K562 (cell line): ENCODE measurements around the gene CLDN7. TPM values are rescaled to one million over a fixed set of nuclear protein-coding genes. Genes with fewer than 3 reads are reported as not detected.

Experiments used
- CREM ChIP-seq: IDR thresholded peaks from 2 replicates; pipeline ENCODE4 v1.6.1; 2014; ENCODE audit warnings: antibody characterized with exemption, low read depth
- ELK3 ChIP-seq: fragments of 450-650 bp; formaldehyde crosslinking; IDR thresholded peaks from 2 replicates; pipeline ENCODE4 v1.4.0; 2020; ENCODE audit warnings: mild to moderate bottlenecking
- ETS2 ChIP-seq: IDR thresholded peaks from 2 replicates; pipeline ENCODE4 v1.6.1; 2016; ENCODE audit warnings: borderline replicate concordance, missing genetic modification characterization, mild to moderate bottlenecking, moderate library complexity, missing compliant biosample characterization; ENCODE audit not compliant: poor library complexity, severe bottlenecking
- ETV1 ChIP-seq: fragments of 450-650 bp; conservative IDR thresholded peaks from 2 replicates; pipeline ENCODE4 v1.6.1; 2016; ENCODE audit warnings: missing genetic modification characterization, control low read depth, low read depth, missing compliant biosample characterization
- FOXJ2 ChIP-seq: fragments of 200-800 bp; sonication (Bioruptor generic); IDR thresholded peaks from 2 replicates; pipeline ENCODE4 v1.6.1; 2016; ENCODE audit warnings: missing genetic modification characterization, missing compliant biosample characterization
- GTF2F1 ChIP-seq: IDR thresholded peaks from 2 replicates; pipeline ENCODE4 v1.6.1; 2011; ENCODE audit warnings: low read depth, low read length, improper control_type of control experiment
- KDM2B ChIP-seq: fragments of 250-450 bp; sonication (Bioruptor Pico); IDR thresholded peaks from 2 replicates; pipeline ENCODE4 v1.8.0; 2021; ENCODE audit warnings: mild to moderate bottlenecking, moderate library complexity
- MAFK ChIP-seq: IDR thresholded peaks from 2 replicates; pipeline ENCODE4 v1.6.1; 2011; ENCODE audit warnings: low read length, improper control_type of control experiment
- MYNN ChIP-seq, 2 experiments: sonication (generic); formaldehyde crosslinking in 1 of 2; IDR thresholded peaks; 2 replicates each; pipeline versions ENCODE4 v1.5.0 to v1.6.1; 2016 to 2020; ENCODE audit warnings: antibody characterized with exemption in 1 of 2, missing genetic modification reagents in 1 of 2
- ZKSCAN1 ChIP-seq: fragments of 150-350 bp; IDR thresholded peaks from 2 replicates; pipeline ENCODE4 v1.6.1; 2016; ENCODE audit warnings: low read depth, low read length
- ZNF395 ChIP-seq: fragments of 200-800 bp; sonication (Bioruptor generic); IDR thresholded peaks from 2 replicates; pipeline ENCODE4 v1.6.1; 2017; ENCODE audit warnings: missing genetic modification characterization, missing compliant biosample characterization
- polyA plus RNA-seq, 8 experiments: library from polyadenylated mRNA; depleted of rRNA in 4 of 8; stranded (reverse) in 5 of 8; unstranded in 3 of 8; fragments of >200 nt; fragmentation: Nextera tagmentation in 2 of 8; fragmentation: Illumina TruSeq in 1 of 8; extraction: Ambion mirVana in 2 of 8; extraction: Trizol in 1 of 8; gene quantifications; 2 replicates each; pipeline versions ENCODE4 v1.2.1 to v1.2.3, GENCODE V29; 2011 to 2014; ENCODE audit warnings: inconsistent platforms in 1 of 8, missing spikeins in 1 of 8
- total RNA-seq, 7 experiments: library from RNA; depleted of rRNA in 6 of 7; stranded (reverse); fragments of >200 nt in 6 of 7; fragmentation: Illumina TruSeq in 2 of 7; extraction: Trizol in 2 of 7; gene quantifications; 2 replicates each; pipeline versions ENCODE4 v1.2.1 to v1.2.3, GENCODE V29; 2011 to 2021; ENCODE audit warnings: low replicate concordance in 1 of 7
- TF ChIP-seq, protein P1 (sequence below): fragments of 450-650 bp; IDR thresholded peaks from 2 replicates; pipeline ENCODE4 v1.6.1; 2016; ENCODE audit warnings: antibody characterized with exemption
- TF ChIP-seq, protein P2 (sequence below): fragments of 450-650 bp; IDR thresholded peaks from 2 replicates; pipeline ENCODE4 v1.6.1; 2018; ENCODE audit not compliant: partially characterized antibody
- TF ChIP-seq, protein P3 (sequence below): fragments of 250-450 bp; sonication (Bioruptor Pico); IDR thresholded peaks from 2 replicates; pipeline ENCODE4 v1.5.1; 2021; ENCODE audit warnings: mild to moderate bottlenecking
- TF ChIP-seq, protein P4 (sequence below): conservative IDR thresholded peaks from 2 replicates; pipeline ENCODE4 v1.6.1; 2011; ENCODE audit warnings: low read depth, mild to moderate bottlenecking, low read length; ENCODE audit not compliant: control insufficient read depth

The CLDN7 gene
- total and polyA plus RNA-seq, 9 of the 15 experiments (the other 6 are each of a cell fraction or from before 2014, with no cell fraction given), result 2.2 to 14.5 (median 7.6) TPM

GRCh38 chr17:7239091-7240027 is 22.9 kb downstream of the CLDN7 start, which contains the start of gene PHF23 (continued):
- TF ChIP-seq, protein P1, sequence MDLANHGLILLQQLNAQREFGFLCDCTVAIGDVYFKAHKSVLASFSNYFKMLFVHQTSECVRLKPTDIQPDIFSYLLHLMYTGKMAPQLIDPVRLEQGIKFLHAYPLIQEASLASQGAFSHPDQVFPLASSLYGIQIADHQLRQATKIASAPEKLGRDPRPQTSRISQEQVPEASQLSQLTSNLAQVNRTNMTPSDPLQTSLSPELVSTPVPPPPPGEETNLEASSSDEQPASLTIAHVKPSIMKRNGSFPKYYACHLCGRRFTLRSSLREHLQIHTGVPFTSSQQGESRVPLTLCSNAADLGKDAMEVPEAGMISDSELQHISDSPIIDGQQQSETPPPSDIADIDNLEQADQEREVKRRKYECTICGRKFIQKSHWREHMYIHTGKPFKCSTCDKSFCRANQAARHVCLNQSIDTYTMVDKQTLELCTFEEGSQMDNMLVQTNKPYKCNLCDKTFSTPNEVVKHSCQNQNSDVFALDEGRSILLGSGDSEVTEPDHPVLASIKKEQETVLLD, result peak; percentile 94
- TF ChIP-seq CREM (peak; percentile 79), KDM2B (CRISPR knock-in tag) (no peak), ETS2 (tag) (no peak), MAFK (no peak), GTF2F1 (no peak), ZKSCAN1 (peak; percentile 30; the same call in 1 of the 2 replicates), FOXJ2 (tag) (0 out of 2 replicates have a peak, but pooled peaks have one; percentile 30), ELK3 (CRISPR knock-in tag) (no peak), ETV1 (peak; percentile 85), MYNN (IDR thresholded peaks at IDR 0.05) (no peak), MYNN (CRISPR knock-in tag; IDR thresholded peaks at IDR 0.05) (no peak), ZNF395 (no peak)
- TF ChIP-seq, protein P2, sequence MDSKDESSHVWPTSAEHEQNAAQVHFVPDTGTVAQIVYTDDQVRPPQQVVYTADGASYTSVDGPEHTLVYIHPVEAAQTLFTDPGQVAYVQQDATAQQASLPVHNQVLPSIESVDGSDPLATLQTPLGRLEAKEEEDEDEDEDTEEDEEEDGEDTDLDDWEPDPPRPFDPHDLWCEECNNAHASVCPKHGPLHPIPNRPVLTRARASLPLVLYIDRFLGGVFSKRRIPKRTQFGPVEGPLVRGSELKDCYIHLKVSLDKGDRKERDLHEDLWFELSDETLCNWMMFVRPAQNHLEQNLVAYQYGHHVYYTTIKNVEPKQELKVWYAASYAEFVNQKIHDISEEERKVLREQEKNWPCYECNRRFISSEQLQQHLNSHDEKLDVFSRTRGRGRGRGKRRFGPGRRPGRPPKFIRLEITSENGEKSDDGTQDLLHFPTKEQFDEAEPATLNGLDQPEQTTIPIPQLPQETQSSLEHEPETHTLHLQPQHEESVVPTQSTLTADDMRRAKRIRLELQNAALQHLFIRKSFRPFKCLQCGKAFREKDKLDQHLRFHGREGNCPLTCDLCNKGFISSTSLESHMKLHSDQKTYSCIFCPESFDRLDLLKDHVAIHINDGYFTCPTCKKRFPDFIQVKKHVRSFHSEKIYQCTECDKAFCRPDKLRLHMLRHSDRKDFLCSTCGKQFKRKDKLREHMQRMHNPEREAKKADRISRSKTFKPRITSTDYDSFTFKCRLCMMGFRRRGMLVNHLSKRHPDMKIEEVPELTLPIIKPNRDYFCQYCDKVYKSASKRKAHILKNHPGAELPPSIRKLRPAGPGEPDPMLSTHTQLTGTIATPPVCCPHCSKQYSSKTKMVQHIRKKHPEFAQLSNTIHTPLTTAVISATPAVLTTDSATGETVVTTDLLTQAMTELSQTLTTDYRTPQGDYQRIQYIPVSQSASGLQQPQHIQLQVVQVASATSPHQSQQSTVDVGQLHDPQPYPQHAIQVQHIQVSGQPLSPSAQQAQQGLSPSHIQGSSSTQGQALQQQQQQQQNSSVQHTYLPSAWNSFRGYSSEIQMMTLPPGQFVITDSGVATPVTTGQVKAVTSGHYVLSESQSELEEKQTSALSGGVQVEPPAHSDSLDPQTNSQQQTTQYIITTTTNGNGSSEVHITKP, result peak; percentile 84
- TF ChIP-seq, protein P3, sequence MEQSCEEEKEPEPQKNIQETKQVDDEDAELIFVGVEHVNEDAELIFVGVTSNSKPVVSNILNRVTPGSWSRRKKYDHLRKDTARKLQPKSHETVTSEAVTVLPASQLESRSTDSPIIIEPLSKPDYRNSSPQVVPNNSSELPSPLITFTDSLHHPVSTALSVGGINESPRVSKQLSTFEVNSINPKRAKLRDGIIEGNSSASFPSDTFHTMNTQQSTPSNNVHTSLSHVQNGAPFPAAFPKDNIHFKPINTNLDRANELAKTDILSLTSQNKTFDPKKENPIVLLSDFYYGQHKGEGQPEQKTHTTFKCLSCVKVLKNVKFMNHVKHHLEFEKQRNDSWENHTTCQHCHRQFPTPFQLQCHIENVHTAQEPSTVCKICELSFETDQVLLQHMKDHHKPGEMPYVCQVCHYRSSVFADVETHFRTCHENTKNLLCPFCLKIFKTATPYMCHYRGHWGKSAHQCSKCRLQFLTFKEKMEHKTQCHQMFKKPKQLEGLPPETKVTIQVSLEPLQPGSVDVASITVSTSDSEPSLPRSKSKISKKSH (CRISPR knock-in tag), result no peak
- TF ChIP-seq, protein P4, sequence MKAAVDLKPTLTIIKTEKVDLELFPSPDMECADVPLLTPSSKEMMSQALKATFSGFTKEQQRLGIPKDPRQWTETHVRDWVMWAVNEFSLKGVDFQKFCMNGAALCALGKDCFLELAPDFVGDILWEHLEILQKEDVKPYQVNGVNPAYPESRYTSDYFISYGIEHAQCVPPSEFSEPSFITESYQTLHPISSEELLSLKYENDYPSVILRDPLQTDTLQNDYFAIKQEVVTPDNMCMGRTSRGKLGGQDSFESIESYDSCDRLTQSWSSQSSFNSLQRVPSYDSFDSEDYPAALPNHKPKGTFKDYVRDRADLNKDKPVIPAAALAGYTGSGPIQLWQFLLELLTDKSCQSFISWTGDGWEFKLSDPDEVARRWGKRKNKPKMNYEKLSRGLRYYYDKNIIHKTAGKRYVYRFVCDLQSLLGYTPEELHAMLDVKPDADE, result peak; percentile 85
